Tibial nerve (tissue), 3 donors: ENCODE data around the gene POP5.

Source experiments
- CTCF ChIP-seq, 5 experiments: fragments of 200-600 bp in 3 of 5; fragments of 450-650 bp in 2 of 5; sonication (generic) in 3 of 5; IDR thresholded peaks; one replicate each; pipeline ENCODE4 v1.5.1; 2016 to 2019; ENCODE audit warnings: antibody characterized with exemption in 5 of 5, mild to moderate bottlenecking in 3 of 5, moderate library complexity in 2 of 5
- POLR2A ChIP-seq, 2 donors: fragments of 450-650 bp; IDR thresholded peaks; one replicate each; pipeline ENCODE4 v1.6.1; 2017; ENCODE audit warnings: antibody characterized with exemption in 2 of 2, mild to moderate bottlenecking in 2 of 2, moderate library complexity in 2 of 2

- TF ChIP-seq POLR2A (IDR thresholded peaks at IDR 0.05) (peak in 1 of 2 donors; percentile 44), CTCF (IDR thresholded peaks at IDR 0.05) (peak in 1 of 5 experiments; percentile 16)
Measured at GRCh38 chr12:120580787-120581723, at the start of gene POP5.
